MM.1S (cell line): ENCODE results near the gene BTG4.

ENCODE experiments used
- EZH2 ChIP-seq: fragments of 300-600 bp; sonication (generic); optimal IDR thresholded peaks from 2 replicates; pipeline ENCODE3; 2017; ENCODE audit warnings: low read depth, mild to moderate bottlenecking, antibody characterized with exemption, low read length, mixed read lengths
- TF ChIP-seq, protein P1 (sequence below): fragments of 300-600 bp; sonication (generic); IDR thresholded peaks from 2 replicates; pipeline ENCODE4 v1.5.1; 2016; ENCODE audit warnings: antibody characterized with exemption, low read length, mixed read lengths

DNA sequence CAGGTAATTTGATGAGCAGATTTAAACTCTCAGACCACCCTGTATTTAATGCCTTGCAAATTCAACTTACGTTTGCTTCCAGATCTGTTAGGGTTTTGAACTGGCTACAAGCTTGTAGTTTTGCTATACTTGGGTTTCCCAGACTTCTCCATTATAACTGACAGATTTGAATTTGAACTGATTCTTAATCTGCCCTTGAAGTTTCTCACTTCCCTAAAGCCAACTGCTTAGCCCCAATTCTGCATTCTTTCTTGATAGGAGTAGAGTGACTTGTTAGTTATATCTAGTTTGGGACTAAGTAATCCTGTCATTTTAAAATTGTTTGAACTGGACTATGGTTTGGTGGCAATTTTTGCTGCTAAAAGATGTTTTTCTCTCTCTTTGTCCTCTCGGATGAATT is 38.1 kb upstream of the BTG4 start:
- TF ChIP-seq, protein P1, sequence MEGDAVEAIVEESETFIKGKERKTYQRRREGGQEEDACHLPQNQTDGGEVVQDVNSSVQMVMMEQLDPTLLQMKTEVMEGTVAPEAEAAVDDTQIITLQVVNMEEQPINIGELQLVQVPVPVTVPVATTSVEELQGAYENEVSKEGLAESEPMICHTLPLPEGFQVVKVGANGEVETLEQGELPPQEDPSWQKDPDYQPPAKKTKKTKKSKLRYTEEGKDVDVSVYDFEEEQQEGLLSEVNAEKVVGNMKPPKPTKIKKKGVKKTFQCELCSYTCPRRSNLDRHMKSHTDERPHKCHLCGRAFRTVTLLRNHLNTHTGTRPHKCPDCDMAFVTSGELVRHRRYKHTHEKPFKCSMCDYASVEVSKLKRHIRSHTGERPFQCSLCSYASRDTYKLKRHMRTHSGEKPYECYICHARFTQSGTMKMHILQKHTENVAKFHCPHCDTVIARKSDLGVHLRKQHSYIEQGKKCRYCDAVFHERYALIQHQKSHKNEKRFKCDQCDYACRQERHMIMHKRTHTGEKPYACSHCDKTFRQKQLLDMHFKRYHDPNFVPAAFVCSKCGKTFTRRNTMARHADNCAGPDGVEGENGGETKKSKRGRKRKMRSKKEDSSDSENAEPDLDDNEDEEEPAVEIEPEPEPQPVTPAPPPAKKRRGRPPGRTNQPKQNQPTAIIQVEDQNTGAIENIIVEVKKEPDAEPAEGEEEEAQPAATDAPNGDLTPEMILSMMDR, result no peak
- no peak for TF ChIP-seq EZH2
